Stimulated activated CD8-positive, alpha-beta memory T cell treated with anti-CD3 and anti-CD28 coated beads, Interleukin-7, amount 100 ng/mL, for 24 hours (primary cell): ENCODE data around the gene IGLON5.
A peak's percentile ranks its signal among the peaks of the same experiment; 100 is the strongest.

Source experiments
- DNase-seq: peaks from one replicate; pipeline ENCODE4 v3.0.0-alpha.2; 2020; ENCODE audit warnings: low read depth

The IGLON5 gene

GRCh38 chr19:51365211-51365964, 53.9 kb downstream of the IGLON5 start:
- no peak for DNase-seq

- no peak for DNase-seq
Observed at GRCh38 chr19:51365965-51366388, 54.5 kb downstream of the IGLON5 start, which contains the start of gene ETFB. TSS of gene ETFB (minus strand) at chr19:51366388. CDS start at chr19:51366326, 62 bp downstream.

GRCh38 chr19:51366389-51367254, 55.2 kb downstream of the IGLON5 start:
- DNase-seq, result peak; percentile 88

- no peak for DNase-seq
Observed at GRCh38 chr19:51367255-51367564, 55.8 kb downstream of the IGLON5 start.

- peak; percentile 97 for DNase-seq
Observed at GRCh38 chr19:51367565-51368365, 56.3 kb downstream of the IGLON5 start.

- no peak for DNase-seq
Observed at GRCh38 chr19:51368366-51369282, 57.2 kb downstream of the IGLON5 start, which contains the start of gene CLDND2. TSS of gene CLDND2 (minus strand) at chr19:51369003. CDS start at chr19:51368577, 426 bp downstream.

GRCh38 chr19:51370230-51370629, 58.8 kb downstream of the IGLON5 start:
- no peak for DNase-seq

GRCh38 chr19:51371186-51371690, 59.8 kb downstream of the IGLON5 start:
- DNase-seq, result no peak

GRCh38 chr19:51372021-51372648, 60.7 kb downstream of the IGLON5 start:
- no peak for DNase-seq

- DNase-seq, result peak; percentile 68
Observed at GRCh38 chr19:51372649-51373504, 61.4 kb downstream of the IGLON5 start, which contains the start of gene NKG7. TSS of gene NKG7 (minus strand) at chr19:51372654. CDS start at chr19:51372535, 119 bp downstream.

GRCh38 chr19:51375504-51376221, 64.2 kb downstream of the IGLON5 start:
- no peak for DNase-seq

GRCh38 chr19:51377422-51377821, 66.0 kb downstream of the IGLON5 start:
- DNase-seq, result no peak

GRCh38 chr19:51380379-51380778, 68.9 kb downstream of the IGLON5 start:
- no peak for DNase-seq
